ENCODE data around the gene IMPA2. TPM values are rescaled to one million over a fixed set of nuclear protein-coding genes. Genes with fewer than 3 reads are reported as not detected.

IMPA2 gene
- total and polyA plus RNA-seq, 2 of the 4 experiments (the other 2 are of a cell fraction) = 5.4 to 5.5 TPM

GRCh38 chr18:12065397-12065796 lies 84.1 kb downstream of the IMPA2 start:
- dilution Hi-C loops (cut with HindIII; ENCODE audit: low sequenced_read_pairs, unreplicated experiment) = no loop called here

More at GRCh38 chr18:12065397-12065796, 84.1 kb downstream of the IMPA2 start:
- Histone ChIP-seq H2BK20ac (ENCODE audit: low read depth, low read length) (no peak overlapping the region), H4K5ac (ENCODE audit: low read depth, low read length) (no peak overlapping the region), H3K27me3 (ENCODE audit: control insufficient read depth, insufficient read depth, low read length) (peaks cover 4% of the 10 kb centered on the region), H3K4me2 (ENCODE audit: low read depth, low read length) (no peak overlapping the region), H3K23ac (ENCODE audit: low read depth, low read length) (no peak overlapping the region), H2BK15ac (ENCODE audit: low read depth, low read length) (no peak overlapping the region), H2AK9ac (replicated peaks; ENCODE audit: low read depth, low read length, poor library complexity) (no peak overlapping the region), H2AFZ (replicated peaks; ENCODE audit: low read length, poor library complexity) (no peak overlapping the region), H4K91ac (ENCODE audit: insufficient read depth, low read depth, low read length) (no peak overlapping the region), H3K18ac (ENCODE audit: low read depth, low read length) (no peak overlapping the region), H3K27ac (ENCODE audit: insufficient read depth, low read length) (no peak overlapping the region), H3K9ac (ENCODE audit: low read depth, low read length) (no peak overlapping the region), H2BK120ac (ENCODE audit: low read depth, low read length) (no peak overlapping the region), H3K56ac (ENCODE audit: extremely low read depth, insufficient read depth, low read length) (no peak overlapping the region), H3K79me1 (ENCODE audit: low read depth in 1 of 2, low read length in 2 of 2) (no peaks in the 10 kb centered on the region), H3K36me3 (ENCODE audit: control insufficient read depth, insufficient read depth, low read length) (no peaks in the 10 kb centered on the region), H3K9me3 (ENCODE audit: control insufficient read depth, insufficient read depth, low read length) (no peaks in the 10 kb centered on the region), H2AK5ac (ENCODE audit: low read depth, low read length) (no peak overlapping the region), H3K4me3 (ENCODE audit: insufficient read depth, low read depth, low read length) (no peak overlapping the region), H3K9me1 (ENCODE audit: insufficient read depth, low read length) (peaks cover 3% of the 10 kb centered on the region; the same call in 1 of the 2 replicates), H4K20me1 (ENCODE audit: insufficient read depth, low read length) (no peaks in the 10 kb centered on the region), H3K14ac (replicated peaks; ENCODE audit: low read depth, low read length) (no peak overlapping the region), H2BK5ac (ENCODE audit: low read depth, low read length, poor library complexity, severe bottlenecking) (no peak overlapping the region), H3K4ac (ENCODE audit: low read depth, low read length) (no peak overlapping the region), H4K8ac (ENCODE audit: low read depth in 2 of 2, low read length in 2 of 2) (no peak overlapping the region), H3K4me1 (ENCODE audit: control insufficient read depth, insufficient read depth, low read length) (no peaks in the 10 kb centered on the region)
- intact Hi-C loops (cut with micrococcal nuclease) = no loop called here
- ChIA-PET CTCF (no interaction called here), POLR2A (ENCODE audit: unreplicated experiment) (no interaction called here)
- no peak for DNase-seq
- no peak for TF ChIP-seq MAFK (IDR thresholded peaks at IDR 0.05; ENCODE audit: low read depth, low read length)
- TF ChIP-seq BHLHE40 (IDR thresholded peaks at IDR 0.05; ENCODE audit: low read depth, low read length) = no peak
- TF ChIP-seq CEBPB (IDR thresholded peaks at IDR 0.05; ENCODE audit: low read depth, low read length) = no peak
- TF ChIP-seq FOS (IDR thresholded peaks at IDR 0.05; ENCODE audit: low read depth, low read length) = no peak
- TF ChIP-seq POLR2A (IDR thresholded peaks at IDR 0.05; ENCODE audit: low read depth, low read length) = no peak
- TF ChIP-seq ELK1 (IDR thresholded peaks at IDR 0.05; ENCODE audit: borderline replicate concordance, low read depth, low read length) = no peak
- TF ChIP-seq CHD1 (IDR thresholded peaks at IDR 0.05; ENCODE audit: low read depth, low read length) = no peak
- TF ChIP-seq USF2 (IDR thresholded peaks at IDR 0.05; ENCODE audit: low read depth, low read length) = no peak
- no peak for TF ChIP-seq CTCF (conservative IDR thresholded peaks at IDR 0.05; ENCODE audit: low read depth, low read length)
- TF ChIP-seq SMC3 (IDR thresholded peaks at IDR 0.05; ENCODE audit: low read depth, low read length) = no peak
- TF ChIP-seq RAD21 (IDR thresholded peaks at IDR 0.05; ENCODE audit: low read length) = no peak
- TF ChIP-seq MAZ (IDR thresholded peaks at IDR 0.05; ENCODE audit: borderline replicate concordance, low read depth, low read length) = no peak
- no peak for TF ChIP-seq RCOR1 (IDR thresholded peaks at IDR 0.05; ENCODE audit: insufficient replicate concordance, low read length)
- no peak for TF ChIP-seq RFX5 (IDR thresholded peaks at IDR 0.05; ENCODE audit: low read depth, low read length)
- no peak for TF ChIP-seq MXI1 (IDR thresholded peaks at IDR 0.05; ENCODE audit: borderline replicate concordance, low read depth, low read length)
- TF ChIP-seq NFE2L2 (IDR thresholded peaks at IDR 0.05; ENCODE audit: low read depth, low read length) = no peak
- 39% methylated on average over 3 of the region's 5 CpGs; no CpG with 5 or more reads in 1 of the 2 experiments for WGBS, 2 experiments (ENCODE audit: extremely low coverage in 2 of 2, insufficient read length in 1 of 2)
- ATAC-seq (ENCODE audit: low read depth) = no peak
- no TSS peak for BruUV-seq (replicated peaks)
- in situ Hi-C loops (cut with MboI; ENCODE audit: low sequenced_read_pairs) = no loop called here
